Right atrium auricular region (tissue), 2 donors: Measurements from ENCODE around the gene UPK1A. TPM values are rescaled to one million over a fixed set of nuclear protein-coding genes. Genes with fewer than 3 reads are reported as not detected.

Experiments used
- DNase-seq: peaks from one replicate; pipeline ENCODE4 v3.0.0-alpha.2; 2019; ENCODE audit warnings: low spot score
- H3K27ac ChIP-seq, 2 donors: fragments of 200-600 bp; sonication (generic); 1 replicate in 1 of 2; 2 replicates in 1 of 2; pipeline ENCODE4 v1.5.1; 2016 to 2019
- H3K27me3 ChIP-seq, 2 donors: fragments of 200-600 bp; sonication (generic); one replicate each; pipeline versions ENCODE4 v1.5.1 to v1.6.0; 2017 to 2019
- H3K36me3 ChIP-seq: fragments of 200-600 bp; sonication (generic); one replicate; pipeline ENCODE4 v1.5.1; 2016
- H3K4me1 ChIP-seq, 2 donors: fragments of 200-600 bp; sonication (generic); one replicate each; pipeline versions ENCODE4 v1.5.1 to v1.6.0; 2017 to 2019
- H3K4me3 ChIP-seq, 2 donors: fragments of 200-600 bp; sonication (generic); 1 replicate in 1 of 2; 2 replicates in 1 of 2; pipeline ENCODE4 v1.5.1; 2017 to 2019; ENCODE audit warnings: mild to moderate bottlenecking in 1 of 2, moderate library complexity in 1 of 2
- H3K9me3 ChIP-seq, 2 donors: fragments of 200-600 bp; sonication (generic); one replicate each; pipeline ENCODE4 v1.5.1; 2019
- total RNA-seq, 2 donors: library from RNA; depleted of rRNA; stranded (reverse); fragments of >200 nt; gene quantifications; one replicate each; pipeline ENCODE4 v1.1.0, GENCODE V29; 2016
- TF ChIP-seq, protein P1 (sequence below), 2 donors: fragments of 200-600 bp; sonication (generic); IDR thresholded peaks; one replicate each; pipeline ENCODE4 v1.5.1; 2019; ENCODE audit warnings: antibody characterized with exemption in 2 of 2

UPK1A gene
- total RNA-seq, 2 donors from 2014 or later, result not detected

DNA sequence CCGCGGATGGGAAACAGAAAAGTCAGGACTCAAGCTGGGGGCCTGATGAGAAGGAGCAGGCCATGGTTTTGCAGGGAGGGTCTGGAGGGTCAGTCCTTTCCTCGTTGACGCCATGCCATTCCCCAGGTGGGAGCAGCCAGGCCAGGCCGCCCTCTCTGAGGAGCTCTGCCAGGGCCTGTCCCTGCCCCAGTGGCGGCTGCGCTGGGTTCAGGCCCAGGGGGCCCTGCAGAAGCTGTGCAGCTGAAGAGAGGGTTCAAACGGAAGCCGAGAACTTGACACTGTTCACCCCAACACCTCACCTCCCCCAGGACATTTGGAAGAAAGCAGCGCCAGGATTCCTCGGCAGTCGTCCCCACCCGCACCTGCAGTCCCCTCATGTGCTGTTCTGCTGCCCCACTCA is 43.6 kb upstream of the UPK1A start:
- H3K9me3 ChIP-seq, result no peaks in the 10 kb centered on the region
- TF ChIP-seq, protein P1, sequence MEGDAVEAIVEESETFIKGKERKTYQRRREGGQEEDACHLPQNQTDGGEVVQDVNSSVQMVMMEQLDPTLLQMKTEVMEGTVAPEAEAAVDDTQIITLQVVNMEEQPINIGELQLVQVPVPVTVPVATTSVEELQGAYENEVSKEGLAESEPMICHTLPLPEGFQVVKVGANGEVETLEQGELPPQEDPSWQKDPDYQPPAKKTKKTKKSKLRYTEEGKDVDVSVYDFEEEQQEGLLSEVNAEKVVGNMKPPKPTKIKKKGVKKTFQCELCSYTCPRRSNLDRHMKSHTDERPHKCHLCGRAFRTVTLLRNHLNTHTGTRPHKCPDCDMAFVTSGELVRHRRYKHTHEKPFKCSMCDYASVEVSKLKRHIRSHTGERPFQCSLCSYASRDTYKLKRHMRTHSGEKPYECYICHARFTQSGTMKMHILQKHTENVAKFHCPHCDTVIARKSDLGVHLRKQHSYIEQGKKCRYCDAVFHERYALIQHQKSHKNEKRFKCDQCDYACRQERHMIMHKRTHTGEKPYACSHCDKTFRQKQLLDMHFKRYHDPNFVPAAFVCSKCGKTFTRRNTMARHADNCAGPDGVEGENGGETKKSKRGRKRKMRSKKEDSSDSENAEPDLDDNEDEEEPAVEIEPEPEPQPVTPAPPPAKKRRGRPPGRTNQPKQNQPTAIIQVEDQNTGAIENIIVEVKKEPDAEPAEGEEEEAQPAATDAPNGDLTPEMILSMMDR (IDR thresholded peaks at IDR 0.05), result no peak
- peaks cover 0 to under 1% of the 10 kb centered on the region in 2 donors for H3K4me1 ChIP-seq
- H3K36me3 ChIP-seq, result no peaks in the 10 kb centered on the region
- no peak for DNase-seq
- H3K27ac ChIP-seq, result no peak overlapping the region
- H3K4me3 ChIP-seq, result no peak overlapping the region
- H3K27me3 ChIP-seq, result no peaks in the 10 kb centered on the region

DNA sequence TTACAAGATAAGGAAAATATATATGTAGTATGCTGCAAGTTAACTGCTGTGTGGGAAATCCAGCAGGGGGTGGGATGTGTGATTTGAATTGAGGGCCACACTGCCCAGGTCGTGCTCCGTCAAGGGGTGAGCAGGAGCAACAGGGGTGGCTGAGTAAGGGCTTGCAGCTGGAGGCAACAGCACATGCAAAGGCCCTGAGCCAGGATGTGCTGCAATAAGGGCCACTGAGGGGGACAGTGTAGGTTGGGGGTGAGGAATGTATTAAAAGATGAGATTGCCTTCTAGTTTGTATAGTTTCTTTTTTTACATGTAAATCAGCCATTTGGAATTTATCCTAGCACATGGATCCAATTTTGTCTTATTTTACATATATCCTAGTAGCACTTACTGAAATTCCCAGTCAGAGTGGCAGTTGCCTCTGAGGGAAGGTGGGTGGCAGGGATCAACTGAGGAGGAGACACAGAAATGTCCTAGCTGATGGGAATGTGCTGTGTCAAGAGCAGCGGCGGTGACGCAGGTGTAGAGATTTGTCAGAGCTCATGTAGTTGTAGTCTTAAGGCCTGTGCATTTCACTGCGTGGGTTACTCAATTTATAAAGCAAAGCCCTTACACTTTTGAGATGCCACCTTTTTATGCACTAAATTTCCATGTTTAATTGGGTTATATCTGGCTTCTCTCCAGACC is 42.8 kb upstream of the UPK1A start:
- Histone ChIP-seq H3K4me1 (peaks cover 0 to 6% of the 10 kb centered on the region in 2 donors), H3K27ac (no peak overlapping the region), H3K36me3 (no peaks in the 10 kb centered on the region), H3K27me3 (no peaks in the 10 kb centered on the region), H3K9me3 (no peaks in the 10 kb centered on the region), H3K4me3 (no peak overlapping the region)
- DNase-seq, result no peak
- TF ChIP-seq, protein P1 (IDR thresholded peaks at IDR 0.05), result no peak

DNA sequence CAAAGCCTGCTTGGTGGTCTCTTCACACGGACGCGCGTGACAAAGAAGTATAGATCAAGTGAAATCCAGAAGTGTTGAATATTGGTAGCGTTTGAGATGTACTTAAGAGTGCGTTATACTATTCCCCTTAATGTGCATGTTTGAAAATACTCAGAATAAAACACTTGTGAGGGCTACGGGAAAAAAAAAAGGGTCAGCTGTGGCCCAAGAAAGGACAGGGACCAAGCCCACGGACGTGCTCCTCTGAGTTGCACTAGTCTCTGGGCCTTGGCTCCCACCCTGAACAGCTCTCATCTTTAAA is 38.1 kb upstream of the UPK1A start:
- H3K9me3 ChIP-seq, result no peaks in the 10 kb centered on the region
- H3K4me1 ChIP-seq, result peaks cover 0 to 20% of the 10 kb centered on the region in 2 donors
- H3K4me3 ChIP-seq, result peak overlapping the region; percentile 100
- H3K27ac ChIP-seq, result peak overlapping the region; percentile 92
- DNase-seq, result no peak
- TF ChIP-seq, protein P1 (IDR thresholded peaks at IDR 0.05), result no peak
- peaks cover 31% of the 10 kb centered on the region for H3K36me3 ChIP-seq
- no peaks in the 10 kb centered on the region for H3K27me3 ChIP-seq

DNA sequence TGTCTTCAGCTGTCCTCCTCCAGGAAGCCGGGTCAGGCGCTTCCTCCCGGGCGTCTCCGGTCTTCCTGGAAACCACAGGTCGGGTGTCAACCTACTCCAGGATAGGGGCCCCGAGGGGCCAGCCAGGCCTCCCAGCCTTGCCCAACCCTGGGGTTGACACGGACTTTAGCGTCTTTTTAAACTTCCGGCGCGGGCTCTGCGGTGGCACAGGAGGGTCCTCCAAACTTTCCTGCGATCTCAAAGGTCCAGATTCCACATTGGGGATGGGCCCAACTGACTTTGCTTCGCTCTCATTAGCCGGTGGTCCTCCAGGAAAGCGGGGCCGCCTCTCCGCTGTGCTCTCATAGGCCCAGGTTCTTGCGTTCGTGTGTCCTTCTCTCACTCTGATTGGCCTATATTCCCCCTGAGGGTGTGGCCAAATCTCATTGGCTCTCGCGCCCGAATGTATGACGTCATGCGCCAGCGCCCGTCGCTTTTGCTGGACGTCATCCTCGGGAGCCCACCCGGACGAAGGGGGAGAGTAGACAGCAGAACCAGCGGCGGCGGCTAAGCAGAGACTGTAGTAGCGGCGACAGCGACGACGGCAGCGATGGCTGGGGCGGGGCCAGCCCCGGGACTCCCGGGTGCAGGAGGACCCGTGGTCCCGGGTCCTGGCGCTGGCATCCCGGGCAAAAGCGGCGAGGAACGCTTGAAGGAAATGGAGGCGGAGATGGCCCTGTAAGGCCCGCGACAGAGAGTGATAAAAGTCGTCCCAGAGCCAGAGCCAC is 37.6 kb upstream of the UPK1A start, which contains the start of gene RBM42:
TSS of gene RBM42 (plus strand) at position 472 of the 767 bp plus-strand sequence. CDS start at position 590, 118 bp downstream.
- DNase-seq, result peak; percentile 99
- Histone ChIP-seq H3K4me1 (peaks cover 0 to 20% of the 10 kb centered on the region in 2 donors), H3K9me3 (no peaks in the 10 kb centered on the region), H3K27ac (peak within 1 kb of the TSS; percentile 92), H3K4me3 (peak within 1 kb of the TSS; percentile 100), H3K27me3 (no peaks in the 10 kb centered on the region), H3K36me3 (peaks cover 36% of the 10 kb centered on the region)
- TF ChIP-seq, protein P1 (IDR thresholded peaks at IDR 0.05), result no peak

DNA sequence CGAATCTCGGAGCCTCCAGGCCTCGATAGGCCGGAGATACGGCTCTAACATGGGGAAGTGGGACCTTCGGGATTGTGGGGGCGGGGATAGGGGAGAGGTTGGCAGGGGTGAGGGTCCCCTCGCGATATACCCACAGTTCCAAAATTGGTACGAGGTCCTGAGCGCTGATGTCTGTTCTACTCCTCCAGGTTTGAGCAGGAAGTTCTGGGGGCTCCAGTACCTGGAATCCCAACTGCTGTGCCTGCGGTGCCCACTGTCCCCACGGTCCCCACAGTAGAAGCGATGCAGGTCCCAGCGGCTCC is 37.0 kb upstream of the UPK1A start:
- Histone ChIP-seq H3K27ac (peak overlapping the region; percentile 92), H3K4me1 (peaks cover 0 to 20% of the 10 kb centered on the region in 2 donors), H3K4me3 (peak overlapping the region; percentile 100), H3K27me3 (no peaks in the 10 kb centered on the region), H3K36me3 (peaks cover 41% of the 10 kb centered on the region), H3K9me3 (no peaks in the 10 kb centered on the region)
- DNase-seq, result no peak
- TF ChIP-seq, protein P1 (IDR thresholded peaks at IDR 0.05), result no peak
